ENCODE data around the gene ITFG2. TPM values are rescaled to one million over a fixed set of nuclear protein-coding genes. Genes with fewer than 3 reads are reported as not detected.

Gene ITFG2
- polyA plus RNA-seq, 4 donors, result 55.2 to 60.4 (median 60.1) TPM

DNA sequence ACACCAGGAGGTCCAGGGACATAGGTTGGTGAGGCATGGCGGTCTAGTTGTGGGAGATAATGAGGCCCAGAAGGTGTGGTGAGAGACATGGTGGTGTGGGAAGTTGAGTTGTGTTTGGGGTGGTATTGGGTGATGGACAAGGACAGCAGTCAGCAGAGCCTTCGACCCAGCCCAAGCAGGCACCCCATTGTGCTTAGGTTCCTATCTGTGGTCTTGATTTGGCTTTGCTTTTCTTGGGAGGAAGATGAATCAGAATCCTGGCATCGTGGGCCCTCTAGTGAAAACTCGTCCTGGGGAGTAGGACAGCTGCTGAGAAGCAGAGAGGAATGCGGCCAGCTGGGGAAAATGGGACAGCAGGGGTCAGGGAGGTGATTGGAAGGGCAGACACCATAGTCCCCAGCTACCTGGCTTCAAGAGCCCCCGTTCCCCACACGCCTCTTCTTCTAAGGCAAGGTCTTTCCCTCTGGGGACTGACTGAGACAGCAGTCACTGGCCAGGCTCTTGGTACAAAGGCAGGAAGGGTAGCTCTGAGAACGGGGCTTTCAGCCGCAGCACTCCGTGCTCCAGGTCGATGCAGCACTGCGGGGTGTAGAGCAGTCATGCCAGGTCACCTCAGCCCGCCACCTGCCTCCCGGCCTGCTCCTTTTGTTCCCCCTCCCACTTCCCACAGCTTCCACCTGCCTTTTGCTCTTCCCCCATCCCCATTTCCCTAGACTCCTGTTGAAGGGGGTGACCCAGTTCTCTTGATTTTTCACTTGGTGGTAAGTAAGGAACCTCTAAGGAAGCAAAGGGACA lies 14.4 kb downstream of the ITFG2 start:
- DNase-seq (ENCODE audit: low read depth in 4 of 4, low spot score in 3 of 4), result no peak

DNA sequence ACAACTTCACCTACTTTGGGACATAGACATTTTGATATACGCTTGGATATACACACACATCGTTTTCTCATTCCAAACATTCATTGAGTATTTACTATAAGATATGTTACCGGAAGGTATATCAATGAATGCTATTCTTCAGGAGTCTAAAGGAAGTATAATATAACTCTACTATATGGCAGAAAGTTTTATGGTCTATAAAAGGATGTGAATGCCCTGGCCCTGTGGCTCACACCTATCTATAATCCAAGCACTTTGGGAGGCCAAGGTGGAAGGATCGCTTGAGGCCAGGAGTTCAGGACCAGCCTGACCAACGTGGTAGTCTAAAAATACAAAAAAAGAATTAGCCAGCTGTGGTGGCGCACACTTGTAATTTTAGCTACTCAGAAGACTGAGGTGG lies 16.8 kb downstream of the ITFG2 start:
- DNase-seq (ENCODE audit: low read depth in 4 of 4, low spot score in 3 of 4), result no peak

DNA sequence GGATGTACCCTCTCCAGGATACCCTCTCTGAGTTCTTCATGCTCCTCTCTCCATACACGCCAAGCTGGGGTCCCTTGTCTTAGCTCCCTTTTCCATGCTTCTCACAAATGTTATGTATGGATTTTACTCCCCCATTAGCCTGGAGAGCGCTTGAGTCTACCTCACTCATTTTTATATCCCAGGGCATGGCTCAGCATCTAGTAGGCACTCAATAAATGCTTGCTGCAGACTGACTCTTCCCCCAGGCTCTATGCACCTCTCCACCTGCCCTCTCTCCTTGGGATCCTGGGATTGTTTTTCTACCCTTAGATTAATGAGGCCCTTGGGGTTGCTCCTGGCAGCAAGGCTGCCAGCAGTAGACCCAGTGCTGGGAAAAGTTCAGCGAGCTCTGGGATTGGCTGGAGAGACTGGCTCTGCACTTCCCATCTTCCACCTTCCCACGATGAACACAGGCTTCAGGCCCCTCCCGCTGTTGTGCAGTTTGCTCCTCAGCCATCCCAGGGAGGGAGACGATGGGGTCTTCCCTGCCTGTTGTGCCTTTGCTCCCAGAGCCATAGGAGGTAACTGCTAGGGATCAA lies 20.2 kb downstream of the ITFG2 start:
- DNase-seq (ENCODE audit: low read depth in 4 of 4, low spot score in 3 of 4), result no peak

DNA sequence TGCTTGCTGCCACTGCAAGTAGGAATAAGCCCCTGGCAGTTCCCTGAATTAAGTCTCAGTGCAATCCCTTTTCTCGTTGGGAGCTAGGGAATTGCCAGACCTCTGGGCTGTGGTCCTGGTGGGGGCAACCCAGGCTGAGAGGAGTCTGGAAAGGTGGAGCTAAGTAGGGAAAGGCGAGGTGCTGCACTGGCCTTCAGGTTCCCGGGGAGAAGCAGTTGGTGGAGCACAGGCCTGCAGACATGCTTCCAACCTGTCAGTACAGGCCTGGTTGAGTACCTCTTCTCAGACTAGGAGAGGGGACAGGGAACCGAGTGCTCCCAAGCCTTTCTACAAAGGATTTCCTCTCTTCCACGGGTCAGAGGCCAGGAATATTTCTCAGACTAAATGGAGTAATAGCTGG lies 20.9 kb downstream of the ITFG2 start:
- DNase-seq (ENCODE audit: low read depth in 4 of 4, low spot score in 3 of 4), result no peak

DNA sequence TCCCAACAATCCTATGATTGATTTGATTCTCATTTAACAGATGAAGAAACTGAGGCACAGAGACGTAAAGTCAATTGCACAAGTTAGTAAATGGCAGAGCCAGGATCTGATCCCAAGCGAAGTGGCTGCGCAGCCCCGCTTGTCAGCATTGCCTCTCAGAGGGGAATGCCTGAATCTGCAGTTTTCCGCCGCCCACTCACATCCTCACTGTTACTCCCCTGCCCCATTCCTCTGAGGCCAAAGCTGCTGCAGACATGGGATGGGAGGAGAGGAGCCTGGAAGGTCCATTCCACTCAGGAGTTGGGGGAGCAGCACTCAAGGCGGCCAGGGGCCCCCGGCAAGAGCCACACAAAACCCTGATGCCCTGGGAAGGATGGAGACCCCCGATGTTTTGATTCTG lies 21.3 kb downstream of the ITFG2 start:
- no peak for DNase-seq (ENCODE audit: low read depth in 4 of 4, low spot score in 3 of 4)

DNA sequence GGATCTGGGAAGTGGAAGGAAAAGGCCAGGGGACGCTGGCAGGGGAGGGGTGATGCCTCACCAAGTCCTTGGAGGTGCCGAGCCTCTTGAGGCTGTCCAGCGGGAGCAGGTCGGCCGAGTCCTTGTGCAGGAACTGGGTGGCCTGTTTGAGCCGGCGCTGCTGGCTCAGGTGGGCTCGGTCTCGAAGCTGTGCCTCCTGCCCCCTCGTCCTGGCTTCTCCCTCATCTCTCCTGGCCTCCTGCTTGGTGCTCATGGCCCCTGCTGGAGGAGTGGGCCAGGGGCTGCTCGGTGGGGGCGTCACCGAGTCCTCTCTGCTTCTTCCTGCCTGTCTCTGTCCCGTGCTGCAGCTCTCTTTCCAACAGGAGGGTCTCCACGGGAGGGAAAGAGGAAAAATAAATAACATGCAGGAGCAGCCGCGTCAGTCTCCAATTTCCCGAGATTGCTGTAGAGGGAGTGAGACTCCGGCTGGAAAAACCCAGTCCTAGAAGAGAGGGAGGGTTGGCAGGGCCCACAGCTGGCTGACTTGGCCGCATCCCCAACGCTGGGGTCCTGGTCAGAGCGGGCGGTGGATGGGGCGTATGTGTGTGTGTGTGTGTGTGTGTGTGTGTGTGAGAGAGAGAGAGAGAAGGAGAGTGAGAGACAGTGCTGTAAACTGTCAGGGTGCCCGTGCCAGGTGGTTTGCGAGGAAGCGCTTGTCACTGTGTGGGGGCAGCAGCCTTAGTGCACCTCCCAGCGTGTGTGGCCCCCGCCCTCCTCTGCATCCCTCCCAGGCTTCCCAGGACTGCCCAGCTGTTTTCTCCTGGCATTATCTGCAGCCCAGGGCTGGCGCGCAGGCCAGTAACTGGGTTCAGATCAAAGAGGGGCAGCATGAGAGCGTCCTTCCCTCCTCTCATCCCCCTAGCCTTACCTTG lies 22.4 kb downstream of the ITFG2 start, which contains the start of gene NRIP2:
Gene NRIP2, minus strand, starts transcription at position 455 of the 911 bp plus-strand sequence. Its CDS starts 52 bp downstream, at position 403.
- DNase-seq (ENCODE audit: low read depth in 4 of 4, low spot score in 3 of 4), result peak in 1 of 4 donors; percentile 74

DNA sequence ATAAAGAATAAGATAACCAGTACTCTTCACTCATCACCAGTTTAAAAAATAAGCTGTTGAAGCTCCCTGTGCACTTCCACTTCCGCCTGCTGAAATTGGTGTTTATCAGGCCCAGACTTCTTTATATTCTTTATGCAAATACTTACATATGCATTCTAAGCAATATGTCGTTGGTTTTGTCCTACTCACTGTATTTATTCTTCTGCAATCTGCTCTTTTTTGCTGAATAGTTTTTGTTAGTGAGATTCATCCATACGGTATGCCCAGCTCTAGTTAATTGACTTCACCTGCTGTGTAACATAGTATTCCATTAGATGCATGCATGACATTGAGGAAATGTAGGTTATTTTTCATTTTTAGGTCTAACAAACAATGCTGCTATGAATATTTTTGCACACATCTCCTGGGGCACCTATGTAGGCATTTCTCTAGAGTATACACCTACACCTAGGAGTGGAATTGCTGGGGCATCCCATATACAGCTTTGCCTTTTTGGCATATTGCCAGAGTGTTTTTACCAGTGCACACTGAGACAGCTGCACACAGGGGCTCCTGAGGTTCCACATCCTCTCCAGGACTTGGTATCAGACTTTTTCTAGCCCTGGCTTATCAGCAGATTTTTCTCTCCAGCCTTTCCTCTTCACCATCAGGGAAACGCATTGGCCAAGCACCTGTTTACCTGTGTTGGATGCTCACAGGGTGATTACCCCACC lies 23.4 kb downstream of the ITFG2 start:
- no peak for DNase-seq (ENCODE audit: low read depth in 4 of 4, low spot score in 3 of 4)

DNA sequence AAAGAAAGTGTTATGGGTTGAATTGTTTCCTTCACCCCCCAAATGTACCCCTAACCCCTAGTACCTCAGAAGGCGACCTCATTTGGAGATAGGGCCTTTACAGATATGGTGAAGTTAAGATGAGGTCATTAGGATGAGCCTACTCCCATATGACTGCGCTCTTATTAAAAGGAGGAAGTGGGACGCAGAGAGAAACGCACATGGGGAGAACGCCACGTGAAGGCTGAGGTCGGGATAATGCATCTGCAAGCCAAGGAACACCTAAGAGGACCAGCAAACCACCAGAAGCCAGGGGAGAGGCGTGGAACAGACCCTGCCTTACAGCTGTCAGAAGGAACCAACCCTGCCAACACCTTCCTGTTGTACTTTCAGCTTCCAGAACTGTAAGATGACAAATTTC lies 24.1 kb downstream of the ITFG2 start:
- no peak for DNase-seq (ENCODE audit: low read depth in 4 of 4, low spot score in 3 of 4)

DNA sequence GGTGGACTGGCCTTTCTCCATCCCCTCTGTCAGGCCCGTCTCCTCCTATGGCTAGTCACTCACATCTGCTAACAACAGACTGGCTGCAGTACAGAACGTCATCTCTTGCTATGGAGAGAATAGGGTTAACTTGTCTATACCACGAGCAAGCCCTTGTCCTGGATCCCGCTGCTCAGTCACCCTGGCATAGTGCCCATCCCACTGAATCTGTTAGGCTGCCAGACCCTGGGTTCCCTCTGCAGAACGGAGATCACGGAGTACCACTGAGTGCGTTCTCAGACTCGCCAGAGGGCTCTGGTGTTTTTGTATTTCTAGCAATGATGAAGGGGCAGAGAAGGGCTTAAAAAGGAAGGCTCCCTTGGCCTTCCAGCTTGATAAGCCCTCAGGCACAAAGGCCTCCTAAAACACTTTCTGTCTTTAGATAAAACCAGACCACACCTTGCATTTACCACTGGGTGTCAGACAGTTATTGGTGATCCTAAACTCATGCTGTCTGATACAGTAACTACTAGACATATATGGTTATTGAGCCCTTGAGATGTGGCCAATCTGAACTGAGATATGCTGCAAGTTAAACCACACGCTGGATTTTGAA lies 28.7 kb downstream of the ITFG2 start:
- DNase-seq (ENCODE audit: low read depth in 4 of 4, low spot score in 3 of 4), result no peak

DNA sequence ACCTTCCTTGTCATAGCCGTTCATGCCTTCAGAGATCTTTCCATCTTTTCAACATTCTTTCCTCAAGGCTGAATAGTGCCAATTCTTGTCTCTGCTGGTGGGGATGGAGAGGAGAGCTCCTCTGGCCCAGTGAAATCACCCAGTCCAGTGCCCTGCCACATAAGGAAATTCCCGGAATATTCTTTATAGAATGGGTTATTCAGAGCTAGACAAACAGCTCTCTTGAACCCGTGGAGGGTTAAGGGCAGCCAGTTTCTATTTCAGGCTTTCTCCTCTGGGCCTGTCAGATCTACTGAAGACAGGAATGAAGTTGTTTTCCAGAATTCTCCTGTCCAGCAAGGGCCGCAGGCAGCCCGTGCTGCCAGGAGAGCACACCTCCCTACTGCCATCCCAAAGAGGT lies 30.5 kb downstream of the ITFG2 start:
- DNase-seq (ENCODE audit: low read depth in 4 of 4, low spot score in 3 of 4), result no peak

DNA sequence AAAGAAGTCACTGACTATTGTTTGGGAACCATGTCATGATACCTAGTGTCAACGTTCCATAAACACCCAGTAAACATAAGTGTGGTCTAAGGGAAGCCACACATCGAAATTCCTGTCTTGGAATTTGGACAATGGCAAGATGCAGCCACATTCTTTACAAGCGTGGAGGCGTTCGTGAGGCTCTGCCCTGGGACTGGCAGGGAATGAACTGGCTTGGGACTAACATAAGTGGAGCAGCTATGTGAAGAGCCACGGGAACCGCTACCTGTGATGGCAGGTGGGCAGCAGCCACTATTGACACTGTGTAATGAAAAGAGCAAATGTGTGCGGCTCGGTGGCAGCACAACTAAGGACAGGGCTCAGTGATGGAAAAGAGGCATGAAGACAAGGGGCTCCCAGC lies 32.3 kb downstream of the ITFG2 start:
- DNase-seq (ENCODE audit: low read depth in 4 of 4, low spot score in 3 of 4), result no peak

DNA sequence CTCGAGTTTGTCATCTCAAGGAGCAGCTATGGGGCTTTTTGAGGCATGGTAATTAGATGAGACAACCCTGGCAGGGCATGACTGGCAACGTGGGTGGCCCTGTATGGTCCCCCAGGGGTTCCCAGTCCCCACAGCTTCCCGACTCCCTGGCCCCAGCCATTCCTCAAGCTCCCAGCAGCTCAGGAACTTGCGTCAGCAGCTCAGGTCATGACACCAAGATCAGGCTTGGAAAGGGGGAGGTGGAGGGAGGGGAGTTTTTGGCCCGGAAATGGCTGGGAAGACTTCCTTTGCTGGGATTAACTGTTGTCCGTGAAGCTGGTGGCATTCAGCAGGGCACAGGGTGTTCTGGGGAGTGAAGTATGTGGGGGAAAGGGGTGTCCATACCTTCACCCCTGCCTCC lies 32.8 kb downstream of the ITFG2 start:
- no peak for DNase-seq (ENCODE audit: low read depth in 4 of 4, low spot score in 3 of 4)

DNA sequence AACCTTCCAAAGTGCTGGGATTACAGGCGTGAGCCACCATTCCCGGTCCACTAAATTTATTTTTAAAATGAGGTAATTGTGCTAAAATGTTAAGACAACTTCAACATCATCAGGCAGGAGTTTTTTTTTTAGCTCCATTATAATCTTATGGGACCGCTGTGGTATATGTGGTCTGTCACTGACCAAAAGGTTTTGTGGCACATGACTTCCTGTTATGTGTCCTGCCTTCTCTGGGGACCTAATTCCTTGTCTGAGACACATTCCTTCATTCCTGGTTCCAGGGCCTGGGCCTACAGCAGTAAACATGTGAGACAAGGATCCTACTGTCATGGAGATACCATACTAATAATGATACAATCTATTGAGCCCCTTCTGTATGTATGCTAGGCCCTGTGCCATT lies 39.5 kb downstream of the ITFG2 start:
- no peak for DNase-seq (ENCODE audit: low read depth in 4 of 4, low spot score in 3 of 4)

DNA sequence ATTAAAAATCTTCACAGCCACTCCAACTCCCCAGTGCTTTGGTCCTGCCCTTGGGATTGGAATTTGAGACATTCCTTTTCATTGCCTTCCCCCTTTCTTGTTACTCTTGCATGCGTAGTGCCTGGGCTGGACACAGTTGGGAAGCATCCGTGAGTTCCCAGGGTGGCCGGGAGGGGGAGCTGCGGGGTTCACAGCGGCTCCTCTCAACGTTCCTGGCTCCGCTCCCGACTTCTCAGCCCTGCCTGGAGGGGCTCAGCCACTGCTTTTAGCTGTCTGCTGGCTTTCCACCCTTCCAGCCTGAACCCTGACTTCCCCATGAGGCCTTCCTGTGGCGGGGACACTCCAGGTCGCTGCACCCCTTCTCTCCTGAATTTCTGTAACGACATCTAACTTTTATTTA lies 41.2 kb downstream of the ITFG2 start:
- DNase-seq (ENCODE audit: low read depth in 4 of 4, low spot score in 3 of 4), result peak in 1 of 4 donors; percentile 66

DNA sequence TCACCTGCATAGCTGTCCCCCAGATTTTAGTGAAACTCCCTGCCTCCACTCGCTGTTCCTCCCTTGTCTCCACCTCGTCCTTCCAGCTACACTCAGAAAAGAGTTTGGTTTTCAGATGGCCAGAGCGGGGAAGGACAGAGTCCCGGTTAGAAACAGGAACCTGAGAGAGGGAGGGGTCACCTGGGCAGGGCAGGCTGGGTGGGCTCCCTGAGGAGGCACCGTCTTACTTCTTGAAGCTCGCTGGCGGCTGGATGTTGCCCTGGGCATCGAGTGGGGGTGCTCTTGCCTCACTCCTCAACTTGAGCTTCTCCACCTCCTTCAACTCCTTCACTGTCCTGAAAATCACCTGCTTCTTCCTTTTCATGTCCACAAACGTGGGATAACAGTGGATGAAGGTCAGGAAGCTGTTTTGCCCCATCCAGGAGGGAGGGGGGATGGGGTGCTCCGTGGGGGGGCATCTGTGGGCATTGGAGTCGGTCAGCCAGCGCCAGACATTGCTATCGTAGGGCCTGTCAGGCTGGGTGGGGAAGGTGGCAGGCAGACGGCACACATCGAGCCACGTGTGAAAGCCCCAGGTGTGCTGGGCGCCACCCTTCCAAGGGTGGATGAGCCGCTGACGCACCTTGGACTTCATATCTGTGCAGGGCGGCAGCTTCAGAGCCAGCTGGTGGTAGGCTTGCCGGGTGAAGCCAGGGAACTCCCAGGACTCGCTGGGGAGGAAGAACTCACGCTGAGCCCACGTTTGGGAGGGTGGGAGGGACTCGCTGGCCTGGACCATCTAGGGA lies 42.4 kb downstream of the ITFG2 start:
- DNase-seq (ENCODE audit: low read depth in 4 of 4, low spot score in 3 of 4), result no peak

DNA sequence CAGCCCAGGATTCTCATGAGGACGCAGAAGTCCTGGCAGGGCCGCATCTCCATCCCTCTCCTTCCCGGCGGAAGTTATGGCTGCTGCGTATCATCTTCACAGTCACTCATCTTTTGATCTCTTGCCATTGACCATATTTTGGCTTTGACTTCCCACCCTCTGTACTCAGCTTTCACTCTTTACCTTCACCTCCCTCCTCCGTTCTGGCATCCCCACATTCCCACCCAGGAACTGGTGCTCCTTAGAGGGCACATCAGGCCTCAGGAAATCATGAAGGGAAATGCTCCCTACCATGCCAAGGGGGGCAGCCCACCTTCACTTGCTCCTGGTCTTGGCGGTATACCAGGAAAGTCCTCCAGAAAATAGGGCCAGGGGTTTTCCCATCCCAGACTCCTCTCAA lies 43.1 kb downstream of the ITFG2 start:
- DNase-seq (ENCODE audit: low read depth in 4 of 4, low spot score in 3 of 4), result no peak

DNA sequence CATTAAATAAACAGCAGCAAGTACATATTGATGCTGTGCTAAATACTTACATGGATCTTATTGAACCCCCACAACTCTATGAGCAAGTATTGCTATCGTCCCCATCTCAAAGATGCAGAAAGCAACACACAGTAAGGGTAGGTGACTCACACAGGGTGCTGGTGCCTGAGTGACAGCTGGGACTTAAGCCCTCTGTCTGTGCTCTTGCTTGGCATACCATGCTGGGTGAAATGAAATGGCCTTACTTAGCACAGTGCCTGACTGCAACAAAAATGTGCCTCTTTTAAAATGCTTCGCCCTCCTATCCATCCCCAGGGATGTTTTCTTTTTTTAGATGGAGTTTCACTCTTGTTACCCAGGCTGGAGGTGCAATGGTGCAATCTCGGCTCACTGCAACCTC lies 43.6 kb downstream of the ITFG2 start:
- no peak for DNase-seq (ENCODE audit: low read depth in 4 of 4, low spot score in 3 of 4)

DNA sequence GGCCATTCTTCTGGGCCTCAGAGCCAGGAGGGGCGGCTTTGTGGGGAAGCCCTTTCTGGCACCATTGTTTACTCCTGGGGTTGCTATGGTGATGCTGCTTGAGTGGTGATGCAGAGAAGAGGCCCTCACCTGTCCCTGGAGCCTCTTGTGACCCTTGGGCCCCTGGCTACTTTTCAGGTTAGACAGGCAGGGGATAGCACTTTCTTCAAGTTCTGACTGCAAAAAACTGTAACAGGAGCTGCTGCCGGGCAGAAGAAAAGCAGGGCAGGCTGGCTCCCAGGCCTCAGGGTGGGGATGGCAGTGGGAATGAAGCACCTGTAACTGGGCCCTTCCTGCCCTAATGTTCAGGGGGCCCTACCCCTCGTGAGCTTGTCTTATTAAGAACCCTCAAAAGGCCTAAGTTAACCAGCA lies 44.6 kb downstream of the ITFG2 start, which contains the start of gene TEX52:
Gene TEX52, minus strand, starts transcription at position 19 of the 411 bp plus-strand sequence. Its CDS starts 13 bp downstream, at position 6.
- no peak for DNase-seq (ENCODE audit: low read depth in 4 of 4, low spot score in 3 of 4)

DNA sequence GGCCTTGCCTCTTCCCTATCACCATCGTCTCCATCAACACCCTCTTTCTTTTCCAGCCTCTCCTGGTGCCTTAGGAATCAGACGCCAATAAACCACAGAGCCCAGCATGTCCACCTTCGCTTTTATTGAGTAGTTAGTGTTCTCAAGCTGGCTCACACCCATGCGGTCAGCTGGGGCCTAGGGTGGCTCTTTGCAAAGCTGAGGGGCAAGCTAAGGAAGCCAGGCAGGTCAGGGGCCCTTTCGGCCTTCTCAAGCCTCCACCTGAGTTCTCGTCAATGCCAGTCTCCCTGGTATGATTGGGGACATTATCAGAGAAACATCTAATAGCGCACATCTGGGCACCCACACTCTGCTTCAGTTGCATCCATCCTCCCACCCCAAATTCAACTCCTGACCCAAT lies 45.1 kb downstream of the ITFG2 start:
- no peak for DNase-seq (ENCODE audit: low read depth in 4 of 4, low spot score in 3 of 4)

Measured in right renal pelvis (tissue), 4 donors.